A673 (cell line): ENCODE measurements around the gene BICC1. TPM values are rescaled to one million over a fixed set of nuclear protein-coding genes. Genes with fewer than 3 reads are reported as not detected.

ENCODE experiments used
- BruUV-seq: library from RNA; stranded (reverse); fragments of 400-500 nt; replicated peaks from 2 replicates; lab custom pipeline; 2021; lab: Mats Ljungman, UMichigan
- CTCF ChIA-PET: fragments of 300-600 bp; sonication (Branson Sonifier 250); formaldehyde crosslinking; loops from one replicate; lab custom pipeline; 2022; ENCODE audit warnings: antibody characterized with exemption; lab: Charles Lee
- POLR2A ChIA-PET: fragments of 300-600 bp; sonication (Branson Sonifier 250); formaldehyde crosslinking; loops from one replicate; lab custom pipeline; 2022; ENCODE audit warnings: antibody characterized with exemption; ENCODE audit not compliant: low non-redundant PET; lab: Charles Lee
- DNase-seq: peaks from one replicate; pipeline ENCODE4 v3.0.0-alpha.2; 2015; ENCODE audit warnings: low spot score
- H3K27ac ChIP-seq: fragments of 200-600 bp; sonication (generic); 2 replicates; pipeline ENCODE4 v1.5.1; 2016; ENCODE audit warnings: mixed run types, low read depth, mild to moderate bottlenecking, mixed read lengths, antibody characterized with exemption, low read length; ENCODE audit not compliant: poor library complexity, severe bottlenecking
- H3K27me3 ChIP-seq: fragments of 200-600 bp; sonication (generic); replicated peaks from 2 replicates; pipeline ENCODE4 v1.6.1; 2017; ENCODE audit warnings: mixed run types, low read depth, mild to moderate bottlenecking, mixed read lengths, antibody characterized with exemption, low read length; ENCODE audit not compliant: insufficient read depth, poor library complexity
- H3K36me3 ChIP-seq: fragments of 200-600 bp; sonication (generic); 2 replicates; pipeline ENCODE4 v1.6.1; 2016; ENCODE audit warnings: mixed run types, mild to moderate bottlenecking, mixed read lengths, antibody characterized with exemption, low read length; ENCODE audit not compliant: insufficient read depth, poor library complexity, severe bottlenecking
- H3K4me1 ChIP-seq: fragments of 200-600 bp; sonication (generic); 2 replicates; pipeline ENCODE4 v1.6.1; 2017; ENCODE audit warnings: mixed run types, mild to moderate bottlenecking, mixed read lengths, antibody characterized with exemption, low read length; ENCODE audit not compliant: insufficient read depth, poor library complexity, severe bottlenecking
- H3K4me3 ChIP-seq: fragments of 200-600 bp; sonication (generic); 2 replicates; pipeline ENCODE4 v1.5.1; 2016; ENCODE audit warnings: low read depth, mixed run types, mild to moderate bottlenecking, mixed read lengths, low read length; ENCODE audit not compliant: poor library complexity, severe bottlenecking
- H3K9me3 ChIP-seq: fragments of 200-600 bp; sonication (generic); 2 replicates; pipeline ENCODE4 v1.6.1; 2016; ENCODE audit warnings: mixed run types, low read depth, mild to moderate bottlenecking, mixed read lengths, antibody characterized with exemption, low read length; ENCODE audit not compliant: poor library complexity, severe bottlenecking
- EZH2 ChIP-seq: fragments of 200-600 bp; sonication (generic); IDR thresholded peaks from 2 replicates; pipeline ENCODE4 v1.6.1; 2017; ENCODE audit warnings: borderline replicate concordance, low read depth, mild to moderate bottlenecking, mixed read lengths, antibody characterized with exemption, low read length; ENCODE audit not compliant: poor library complexity, severe bottlenecking
- intact Hi-C: fragments of 100-400 bp; cut with micrococcal nuclease; formaldehyde crosslinking; loops from one replicate; pipeline ENCODE4 v1.10.0; 2022; ENCODE audit not compliant: unreplicated experiment
- total RNA-seq: library from RNA; stranded (reverse); gene quantifications from 2 replicates; pipeline ENCODE4 v1.2.3, GENCODE V29; 2021
- TF ChIP-seq, protein P1 (sequence below): fragments of 300-800, 200-600 bp; sonication (generic); conservative IDR thresholded peaks from 2 replicates; pipeline ENCODE4 v1.5.1; 2017; ENCODE audit warnings: low read depth, mild to moderate bottlenecking, antibody characterized with exemption, low read length, moderate library complexity, mixed read lengths

The BICC1 gene
- total RNA-seq, 1 experiment from 2014 or later, result 1.6 TPM

DNA sequence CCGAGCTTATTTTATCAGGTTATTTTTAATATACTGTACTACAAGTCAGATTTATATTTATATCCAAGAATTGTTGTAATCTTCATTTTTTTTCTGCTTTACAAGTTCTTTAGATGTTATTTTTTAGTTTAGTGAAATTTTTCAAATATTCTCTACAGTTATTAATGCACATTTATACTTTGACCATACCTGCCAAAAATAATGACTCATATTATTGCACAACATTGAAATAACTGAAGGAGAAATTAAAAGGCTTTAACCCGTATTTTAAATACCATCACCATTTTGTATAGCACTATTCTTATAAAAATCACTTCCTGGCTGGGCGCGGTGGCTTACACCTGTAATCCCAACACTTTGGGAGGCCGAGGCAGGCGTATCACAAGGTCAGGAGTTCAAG, 278.5 kb downstream of the BICC1 start:
- TF ChIP-seq EZH2, result no peak
- TF ChIP-seq, protein P1, sequence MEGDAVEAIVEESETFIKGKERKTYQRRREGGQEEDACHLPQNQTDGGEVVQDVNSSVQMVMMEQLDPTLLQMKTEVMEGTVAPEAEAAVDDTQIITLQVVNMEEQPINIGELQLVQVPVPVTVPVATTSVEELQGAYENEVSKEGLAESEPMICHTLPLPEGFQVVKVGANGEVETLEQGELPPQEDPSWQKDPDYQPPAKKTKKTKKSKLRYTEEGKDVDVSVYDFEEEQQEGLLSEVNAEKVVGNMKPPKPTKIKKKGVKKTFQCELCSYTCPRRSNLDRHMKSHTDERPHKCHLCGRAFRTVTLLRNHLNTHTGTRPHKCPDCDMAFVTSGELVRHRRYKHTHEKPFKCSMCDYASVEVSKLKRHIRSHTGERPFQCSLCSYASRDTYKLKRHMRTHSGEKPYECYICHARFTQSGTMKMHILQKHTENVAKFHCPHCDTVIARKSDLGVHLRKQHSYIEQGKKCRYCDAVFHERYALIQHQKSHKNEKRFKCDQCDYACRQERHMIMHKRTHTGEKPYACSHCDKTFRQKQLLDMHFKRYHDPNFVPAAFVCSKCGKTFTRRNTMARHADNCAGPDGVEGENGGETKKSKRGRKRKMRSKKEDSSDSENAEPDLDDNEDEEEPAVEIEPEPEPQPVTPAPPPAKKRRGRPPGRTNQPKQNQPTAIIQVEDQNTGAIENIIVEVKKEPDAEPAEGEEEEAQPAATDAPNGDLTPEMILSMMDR, result no peak
- DNase-seq, result no peak
- no TSS peak for BruUV-seq
- Histone ChIP-seq H3K27ac (no peak overlapping the region), H3K27me3 (no peaks in the 10 kb centered on the region), H3K4me3 (no peak overlapping the region), H3K36me3 (no peaks in the 10 kb centered on the region), H3K9me3 (no peaks in the 10 kb centered on the region), H3K4me1 (no peaks in the 10 kb centered on the region)
- intact Hi-C loops, result no loop called here
- ChIA-PET CTCF (no interaction called here), POLR2A (no interaction called here)

DNA sequence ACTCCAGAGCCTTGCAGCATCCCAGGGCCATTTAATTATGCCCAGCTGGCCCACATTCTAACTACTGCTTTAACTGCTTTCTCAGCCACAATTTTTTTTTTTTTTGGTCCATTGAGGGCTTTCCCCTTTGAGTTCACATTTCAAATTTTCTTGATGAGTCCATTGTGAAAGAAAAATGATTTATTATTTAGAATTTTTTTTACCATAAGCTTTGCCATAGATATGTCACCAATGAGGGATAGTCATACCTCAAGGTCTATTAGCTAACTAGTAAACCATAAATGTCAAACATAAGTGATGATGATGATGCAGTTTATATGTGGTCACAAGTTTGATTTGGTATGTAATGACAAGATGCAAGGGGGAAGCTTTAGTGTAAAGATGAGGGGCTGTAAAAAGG, 282.9 kb downstream of the BICC1 start:
- Histone ChIP-seq H3K36me3 (no peaks in the 10 kb centered on the region), H3K27ac (no peak overlapping the region), H3K4me1 (no peaks in the 10 kb centered on the region), H3K9me3 (no peaks in the 10 kb centered on the region), H3K27me3 (no peaks in the 10 kb centered on the region), H3K4me3 (no peak overlapping the region)
- no peak for TF ChIP-seq EZH2
- TF ChIP-seq, protein P1, result no peak
- ChIA-PET POLR2A (no interaction called here), CTCF (interaction anchor here (0.7 kb wide), 2 partner anchors 1020 to 1212 kb away, joined by 3 to 5 read pairs; no protein-coding TSS in a partner anchor)
- BruUV-seq, result no TSS peak
- DNase-seq, result no peak
- intact Hi-C loops, result no loop called here

DNA sequence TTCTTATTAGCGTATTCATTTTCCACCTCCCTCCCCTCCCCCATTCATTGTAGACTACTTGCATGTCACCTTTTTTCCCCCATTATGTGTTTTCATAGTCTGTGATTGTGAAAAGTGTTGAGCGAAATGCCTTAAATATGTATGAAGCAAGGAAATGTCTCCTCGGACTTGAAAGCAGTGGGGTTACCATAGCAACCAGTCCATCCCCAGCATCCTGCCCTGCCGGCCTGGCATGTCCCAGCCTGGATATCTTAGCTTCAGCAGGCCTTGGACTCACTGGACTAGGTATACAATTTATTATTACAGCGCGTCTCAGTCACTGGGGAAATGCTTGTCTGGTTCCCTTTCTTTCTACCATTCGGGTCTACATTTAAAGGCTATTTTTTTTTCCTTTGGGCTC, 283.6 kb downstream of the BICC1 start:
- no TSS peak for BruUV-seq
- H3K36me3 ChIP-seq, result no peaks in the 10 kb centered on the region
- H3K27ac ChIP-seq, result no peak overlapping the region
- intact Hi-C loops, result no loop called here
- no peak for TF ChIP-seq EZH2
- TF ChIP-seq, protein P1, result no peak
- POLR2A ChIA-PET, result no interaction called here
- no peaks in the 10 kb centered on the region for H3K9me3 ChIP-seq
- no peak overlapping the region for H3K4me3 ChIP-seq
- CTCF ChIA-PET, result interaction anchor here (0.7 kb wide), 1 partner anchor 1211 kb away, joined by 5 read pairs; no protein-coding TSS in a partner anchor
- H3K27me3 ChIP-seq, result no peaks in the 10 kb centered on the region
- H3K4me1 ChIP-seq, result no peaks in the 10 kb centered on the region
- no peak for DNase-seq
